Left colon (tissue), 2 donors: Measurements from ENCODE around the gene KCNJ10. TPM values are rescaled to one million over a fixed set of nuclear protein-coding genes. Genes with fewer than 3 reads are reported as not detected.
A peak's percentile ranks its signal among the peaks of the same experiment; 100 is the strongest.

ENCODE experiments used
- ATAC-seq: fragments of 200-7000 bp; cut with Tn5 transposase; one replicate; pipeline ENCODE4 v1.9.1; 2020; ENCODE audit warnings: mild to moderate bottlenecking, moderate library complexity
- DNase-seq, 2 donors: peaks; one replicate each; pipeline ENCODE4 v3.0.0-alpha.2; 2020
- intact Hi-C, 2 donors: fragments of 100-400 bp; cut with DNase I in 1 of 2; cut with micrococcal nuclease in 1 of 2; formaldehyde crosslinking; loops; one replicate each; pipeline versions ENCODE4 v1.11.2 to v1.14.0; 2022; cut with DNase I, micrococcal nuclease
- total RNA-seq, 2 donors: library from RNA; stranded (reverse); fragmentation: NEBNext Ultra II Directional; extraction: Animal tissue kit (Norgen Biotek cat#: 25700); gene quantifications; one replicate each; pipeline ENCODE4 v1.2.1, GENCODE V29; 2021
- donor health status: DM: no; HTN: no; CAD: no.
- donor health status: DM: yes; HTN: yes; CAD: no.

KCNJ10 gene
- total RNA-seq, 2 donors from 2014 or later = 0.45 TPM; not detected in 1

DNA sequence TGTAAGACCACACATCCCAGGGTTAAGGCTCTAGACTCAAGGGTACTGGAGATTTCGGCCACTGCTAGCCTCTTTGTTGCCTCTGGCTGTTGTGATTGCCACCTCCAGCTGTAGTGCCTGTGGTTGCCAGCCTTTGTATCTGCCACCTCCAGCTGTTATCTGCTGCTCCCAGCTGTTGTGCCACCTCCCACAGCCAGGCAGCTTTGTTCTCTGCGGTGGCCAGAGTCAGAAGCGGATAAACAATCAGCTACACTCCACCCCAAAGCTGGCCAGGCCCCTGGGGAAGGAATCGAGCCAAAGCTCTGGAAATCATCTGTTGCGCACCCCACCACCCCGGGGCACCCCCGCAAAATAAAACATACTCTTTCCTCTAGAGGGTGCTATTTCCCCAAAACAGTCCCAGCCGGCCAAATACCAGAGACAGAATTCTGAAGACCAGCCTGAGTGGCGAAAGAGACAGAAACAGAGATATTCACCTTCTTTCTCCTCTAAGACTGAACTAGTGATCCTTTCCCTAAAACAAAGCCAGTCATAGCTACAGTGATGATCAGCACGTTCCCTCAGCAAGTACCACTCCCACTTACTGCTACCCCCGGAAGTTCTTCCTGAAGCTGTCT lies 23.4 kb downstream of the KCNJ10 start:
- ATAC-seq (peak; percentile 69), DNase-seq (peak; percentile 28 to 57)
- intact Hi-C loops = no loop called here

DNA sequence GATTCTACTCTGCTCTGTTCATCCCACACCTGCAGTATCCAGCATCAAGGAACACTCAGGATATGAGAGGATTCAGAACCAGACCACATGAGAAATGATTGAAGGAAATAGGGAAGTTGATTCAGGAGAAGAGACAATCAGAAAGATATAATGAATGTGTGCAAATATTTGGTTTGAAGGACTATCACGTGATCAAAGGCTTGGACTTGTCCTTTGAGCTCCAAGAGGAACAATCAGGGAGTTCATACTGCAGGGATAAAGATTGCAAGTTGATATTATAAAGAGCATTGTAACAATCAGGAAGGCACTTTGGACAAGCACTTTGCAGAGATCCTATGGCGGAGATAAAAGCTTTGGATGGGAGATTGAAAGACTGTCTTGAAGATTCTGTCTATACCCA lies 24.3 kb downstream of the KCNJ10 start:
- DNase-seq (no peak), ATAC-seq (peak; percentile 81)
- intact Hi-C loops = no loop called here

DNA sequence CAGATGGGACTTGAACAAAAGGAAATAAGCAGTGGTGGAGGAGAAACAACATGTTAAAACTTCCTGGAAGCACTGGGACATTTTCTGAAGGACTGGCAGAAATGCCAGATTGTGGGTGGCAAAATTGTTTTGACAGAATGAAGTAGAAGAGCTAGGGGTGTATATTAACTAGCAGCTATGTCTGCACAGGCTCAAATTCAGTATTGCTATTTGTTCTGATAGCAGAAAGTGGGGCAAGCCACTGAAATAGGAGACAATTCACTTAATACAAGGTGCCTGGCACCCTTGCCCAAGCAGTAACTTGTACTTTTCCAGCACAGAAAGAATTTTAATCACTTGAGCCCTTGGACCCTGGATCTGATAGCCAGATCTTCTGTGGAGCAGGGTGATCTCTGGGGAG lies 26.4 kb downstream of the KCNJ10 start:
- DNase-seq (no peak), ATAC-seq (no peak)
- intact Hi-C loops = no loop called here

DNA sequence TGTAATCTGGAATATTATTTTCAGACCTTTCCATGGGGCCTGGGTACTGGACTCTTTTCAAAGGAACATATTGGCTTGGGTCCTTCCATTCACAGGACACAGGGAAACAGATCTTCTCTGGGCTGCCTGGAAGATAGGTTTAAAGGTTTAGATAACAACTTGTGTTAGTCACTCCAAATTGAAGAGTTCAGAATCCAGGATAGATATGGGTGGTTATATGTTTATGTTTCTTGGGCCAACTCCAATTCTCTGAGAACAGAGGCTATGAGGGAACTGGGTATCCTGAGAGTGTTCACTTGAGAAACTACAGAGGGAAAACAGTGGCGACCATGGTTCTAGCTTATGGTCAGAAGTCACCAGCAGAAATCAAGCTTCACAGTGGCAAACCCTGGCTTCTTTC lies 29.5 kb downstream of the KCNJ10 start:
- intact Hi-C loops = no loop called here
- ATAC-seq = no peak
- no peak for DNase-seq

DNA sequence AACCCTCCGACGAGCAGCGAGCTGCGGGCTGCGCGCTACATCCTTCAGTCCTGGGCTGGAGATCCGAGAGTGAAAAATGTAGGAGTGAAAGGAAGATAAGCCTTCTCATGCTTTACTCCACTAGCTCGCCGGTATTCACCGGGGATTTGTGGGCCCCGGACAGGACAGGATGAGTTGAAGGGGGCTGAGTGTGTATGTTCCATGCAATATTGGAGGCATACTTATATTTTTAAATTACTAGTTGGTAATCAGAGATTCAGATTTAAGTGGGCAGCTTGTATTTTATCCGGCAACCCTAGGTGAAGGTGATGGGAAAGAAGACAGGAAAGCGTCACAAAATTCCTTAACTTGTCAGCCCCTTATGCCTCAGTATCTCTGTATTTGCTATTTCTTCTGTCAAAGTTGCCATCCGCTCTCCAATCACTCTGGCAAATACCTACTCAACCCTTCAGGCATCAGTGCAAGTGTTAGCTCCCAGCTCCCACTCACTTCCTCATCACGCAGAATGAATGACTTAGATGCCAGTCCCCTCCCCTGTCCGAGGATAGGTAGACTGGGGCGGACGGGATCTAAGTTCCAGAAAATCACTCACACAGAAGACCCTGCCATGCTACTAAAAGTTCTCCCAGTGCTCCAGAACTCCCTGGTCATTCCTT lies 37.7 kb downstream of the KCNJ10 start:
- intact Hi-C loops = no loop called here
- ATAC-seq (peak; percentile 47), DNase-seq (peak in 1 of 2 donors; percentile 13)

DNA sequence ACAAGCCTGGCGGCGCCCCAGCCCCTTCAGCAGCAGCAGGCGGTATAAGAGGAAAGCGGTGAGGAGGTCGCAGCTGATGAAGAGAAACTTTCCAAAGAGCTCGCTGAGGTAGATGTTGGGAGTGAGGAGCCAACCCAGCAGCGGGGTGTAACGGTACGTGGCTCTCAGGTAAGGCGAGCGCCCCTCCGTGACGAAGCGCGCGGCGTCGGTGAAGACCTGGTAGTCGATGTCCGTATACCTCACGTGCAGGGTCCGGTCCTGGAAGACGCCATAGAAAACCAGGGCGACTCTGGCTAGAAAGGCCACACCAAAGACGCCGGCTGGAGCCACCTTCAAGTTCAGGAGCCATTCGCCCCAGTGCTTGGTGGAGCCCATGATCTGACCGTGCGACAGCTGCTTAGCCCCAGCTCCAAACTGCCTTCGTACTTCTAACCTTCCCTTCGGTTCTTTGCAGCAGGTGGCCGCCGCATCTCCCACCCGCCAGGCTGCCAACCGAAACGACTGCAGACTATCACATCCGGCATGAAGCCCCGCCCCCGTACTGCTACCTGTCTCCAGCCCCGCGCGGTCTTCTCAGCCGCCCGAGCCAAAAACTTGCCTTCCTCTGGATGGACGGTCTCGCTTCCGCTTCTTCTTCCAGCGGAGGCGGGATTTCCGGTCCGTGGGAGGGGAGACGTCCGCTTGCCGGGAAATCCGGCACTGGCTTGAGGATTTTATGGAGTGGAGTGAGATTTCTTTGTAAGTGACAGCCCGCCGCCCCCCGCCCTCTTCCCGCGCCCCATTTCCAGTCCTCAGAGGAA lies 38.4 kb downstream of the KCNJ10 start, which contains the start of gene PIGM:
Gene PIGM (minus strand): TSS at position 626 of the 800 bp plus-strand sequence. CDS start 251 bp downstream, at position 375.
- intact Hi-C loops = no loop called here
- ATAC-seq (peak; percentile 95), DNase-seq (peak; percentile 97 to 99)

DNA sequence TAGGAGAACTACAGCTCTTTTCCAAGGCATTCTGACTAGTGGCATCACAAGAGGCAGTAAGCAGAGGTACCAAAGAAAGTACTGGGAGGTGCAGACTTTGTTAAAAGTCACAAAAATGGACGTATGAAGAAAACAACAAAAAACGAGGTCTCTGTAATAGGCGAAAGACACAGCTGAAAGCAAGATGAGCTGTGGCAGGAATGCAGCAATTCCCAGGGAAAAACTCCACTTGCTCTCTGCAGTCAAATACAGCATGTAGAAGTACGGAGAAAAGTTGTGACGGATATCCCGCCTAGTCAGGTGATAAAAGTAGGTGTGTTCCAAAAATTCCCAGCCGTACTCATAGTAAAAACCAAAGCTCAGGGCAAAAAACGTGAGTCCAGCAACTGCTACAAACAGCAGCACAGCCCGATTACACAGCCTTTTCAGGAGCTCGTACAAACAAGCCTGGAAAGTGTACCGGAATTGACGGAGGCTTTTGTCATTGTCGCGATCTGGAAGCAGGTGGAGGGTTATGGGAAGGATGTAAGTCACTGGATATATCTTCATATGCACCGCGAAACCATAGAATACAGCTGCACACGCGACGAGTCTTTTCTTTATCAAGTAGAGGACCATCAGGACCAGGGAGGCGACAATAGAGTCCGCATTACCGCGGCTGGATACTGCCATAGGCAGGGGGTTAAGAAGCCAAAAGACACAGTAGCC lies 39.1 kb downstream of the KCNJ10 start:
- ATAC-seq (peak; percentile 26), DNase-seq (no peak)
- intact Hi-C loops = no loop called here

DNA sequence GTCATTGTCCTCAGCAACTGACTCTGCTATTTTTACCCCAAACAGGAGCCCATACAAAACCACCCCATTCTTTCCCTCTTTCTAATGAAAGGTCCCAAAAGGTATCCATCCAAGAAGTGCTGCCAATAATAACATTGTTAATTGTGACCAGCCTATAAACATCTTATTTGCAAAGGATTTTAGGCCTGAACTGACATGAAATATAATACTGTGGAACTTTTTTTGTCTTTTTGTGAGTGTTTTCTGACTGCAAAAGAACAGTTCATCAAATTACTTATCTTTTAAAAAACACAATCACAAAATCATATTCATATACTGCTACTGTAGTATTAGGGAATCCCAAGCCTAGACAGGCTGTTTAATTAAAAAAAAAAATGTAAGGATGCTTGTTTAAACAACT lies 41.5 kb downstream of the KCNJ10 start:
- no peak for ATAC-seq
- no peak for DNase-seq
- intact Hi-C loops = no loop called here

DNA sequence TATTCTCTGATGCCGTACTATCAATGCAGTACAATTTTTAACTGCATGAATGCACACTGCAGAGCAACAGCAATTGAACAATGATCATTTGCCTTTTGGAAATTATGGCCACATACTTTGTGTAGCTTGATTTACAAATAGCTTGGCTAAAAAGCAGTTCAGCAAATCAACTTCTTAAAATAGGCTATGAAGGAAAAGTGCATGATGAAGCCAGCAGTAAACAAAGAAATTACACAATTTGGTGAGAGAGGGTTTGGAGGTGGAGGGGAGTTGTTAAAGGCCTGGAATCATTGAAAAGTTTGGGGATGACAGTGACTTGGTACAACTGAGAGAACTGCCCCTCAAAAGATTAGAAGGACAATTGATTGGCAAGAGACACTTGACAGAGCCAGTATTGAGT lies 44.6 kb downstream of the KCNJ10 start:
- intact Hi-C loops = no loop called here
- no peak for ATAC-seq

DNA sequence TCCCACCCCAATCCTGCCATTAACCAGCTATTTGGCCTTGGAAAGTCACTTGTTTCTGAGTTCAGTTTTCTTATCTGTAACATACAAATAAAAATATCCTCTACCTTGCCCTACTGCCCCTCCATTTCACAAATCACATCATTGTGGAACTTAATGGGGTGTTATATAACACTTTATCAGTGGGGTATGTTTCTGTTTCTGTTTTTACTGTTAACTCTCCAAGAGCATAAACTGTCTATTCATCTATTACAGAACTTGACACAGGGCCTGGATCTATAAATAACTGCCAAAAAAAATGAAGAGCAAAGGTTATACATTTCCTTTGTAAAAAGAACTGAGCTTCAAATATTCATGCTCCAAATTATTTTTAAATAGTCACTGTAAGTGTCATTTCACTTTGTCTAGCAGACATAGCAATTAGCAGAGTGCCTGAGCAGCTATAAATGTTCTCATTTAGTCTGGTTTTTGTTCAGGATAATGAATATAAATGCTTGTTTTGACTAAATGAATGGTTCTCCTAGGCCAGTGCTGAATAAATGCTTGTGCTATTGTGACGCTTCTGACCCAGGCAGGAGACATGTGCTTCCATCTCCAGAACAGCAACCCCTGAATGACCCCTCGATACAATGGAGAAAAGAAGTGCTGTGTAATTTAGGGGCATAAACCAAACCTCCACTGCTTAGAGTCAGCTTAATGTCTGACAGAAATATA lies 45.6 kb downstream of the KCNJ10 start:
- intact Hi-C loops = no loop called here
- DNase-seq (no peak), ATAC-seq (no peak)

More for the DNA sequence above, 44.6 kb downstream of the KCNJ10 start:
- DNase-seq = no peak

DNA sequence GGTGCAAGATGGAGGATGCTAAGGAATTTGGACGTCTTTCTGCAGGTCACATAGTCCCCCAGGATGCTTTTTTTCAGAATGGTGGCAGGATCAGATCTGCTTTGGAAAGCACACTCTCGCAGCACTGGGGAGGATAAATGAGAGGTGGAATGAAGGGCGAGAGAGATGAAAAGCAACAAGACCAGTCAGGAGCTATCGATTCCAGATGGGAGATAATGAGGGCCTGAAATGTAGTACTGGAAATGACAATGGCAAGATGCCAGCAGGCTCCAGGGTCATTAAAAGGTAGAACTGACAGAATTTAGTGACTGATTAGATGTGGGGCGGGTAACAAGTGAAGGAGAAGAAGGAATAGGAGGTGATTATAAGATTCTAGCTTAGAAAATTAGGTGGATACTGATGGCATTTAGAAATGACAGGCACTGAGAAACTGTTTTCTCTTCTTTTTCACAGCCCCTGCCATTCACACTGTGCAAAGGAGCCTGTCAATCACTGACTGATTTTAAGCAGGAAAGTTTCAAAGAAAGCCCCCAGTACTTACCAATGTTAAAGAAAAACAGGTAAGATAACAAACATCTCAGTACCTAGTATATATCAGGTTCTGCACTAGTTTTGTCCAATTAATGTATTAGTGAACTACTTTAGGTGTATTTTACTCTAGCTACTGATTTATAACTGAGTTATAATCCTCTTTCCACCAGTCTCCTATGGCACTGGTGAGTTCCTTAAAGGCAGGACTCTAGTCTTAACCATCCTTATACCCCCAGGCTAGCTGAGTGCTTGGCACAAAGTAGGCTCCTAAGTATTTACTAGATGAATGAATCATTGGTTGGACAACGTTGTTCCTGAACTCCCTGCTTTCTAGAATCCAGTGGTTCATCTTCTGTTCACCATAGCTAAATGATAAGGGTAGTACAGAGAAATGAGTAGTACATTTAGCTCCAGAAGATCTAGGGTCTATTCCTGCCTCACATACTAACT lies 47.3 kb downstream of the KCNJ10 start:
- no peak for ATAC-seq
- no peak for DNase-seq
- intact Hi-C loops = no loop called here

DNA sequence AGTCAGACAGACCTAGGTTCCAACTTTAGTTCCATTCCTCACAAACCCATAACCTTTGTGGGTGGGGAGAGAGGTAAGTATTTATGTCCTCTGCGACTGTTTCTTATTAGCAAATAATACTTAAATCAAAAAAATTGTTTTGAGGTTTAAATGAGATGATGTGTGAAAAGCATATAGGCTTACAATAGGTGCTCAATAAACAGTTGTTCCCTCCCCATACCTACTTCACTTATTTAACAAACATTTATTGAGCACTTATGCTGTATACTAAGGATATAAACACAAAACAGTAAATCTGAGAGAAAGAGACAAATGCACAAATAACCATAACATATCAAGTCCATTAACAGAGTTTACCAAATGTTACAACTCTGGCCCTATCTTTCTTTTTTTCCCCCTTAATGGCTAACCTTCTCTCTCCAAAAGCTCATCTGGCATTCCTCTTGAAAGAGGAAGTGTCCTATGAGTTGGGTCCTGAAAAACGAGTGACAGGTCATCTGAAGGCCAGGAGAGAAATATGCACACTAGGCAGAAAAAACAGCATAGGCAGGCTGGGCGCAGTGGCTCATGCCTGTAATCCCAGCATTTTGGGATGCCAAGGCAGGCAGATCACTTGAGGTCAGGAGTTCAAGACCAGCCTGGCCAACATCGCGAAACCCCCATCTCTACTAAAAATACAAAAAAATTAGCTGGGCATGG lies 48.4 kb downstream of the KCNJ10 start:
- ATAC-seq (no peak), DNase-seq (no peak)

DNA sequence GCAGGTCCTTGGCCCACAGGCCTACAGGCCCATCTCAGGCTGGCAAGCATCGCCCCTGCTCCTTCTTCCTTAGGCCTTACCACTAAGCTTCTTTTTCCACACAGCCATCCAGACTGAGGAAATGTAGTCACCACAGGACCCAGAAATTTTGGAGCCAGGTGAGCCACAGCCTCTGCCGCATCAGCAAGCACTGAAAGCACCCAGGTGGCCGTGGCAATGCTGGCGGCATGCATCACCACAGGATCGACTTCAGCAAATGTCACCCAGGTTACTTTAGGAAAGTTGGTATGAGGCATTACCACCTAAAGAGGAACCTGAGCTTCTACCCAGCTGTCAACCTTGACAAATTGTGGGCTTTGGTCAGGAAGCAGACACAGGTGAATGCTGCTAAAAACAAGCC lies 49.8 kb downstream of the KCNJ10 start:
- DNase-seq = no peak
- intact Hi-C loops = no loop called here
- no peak for ATAC-seq

More for the DNA sequence above, 48.4 kb downstream of the KCNJ10 start:
- intact Hi-C loops = no loop called here

DNA sequence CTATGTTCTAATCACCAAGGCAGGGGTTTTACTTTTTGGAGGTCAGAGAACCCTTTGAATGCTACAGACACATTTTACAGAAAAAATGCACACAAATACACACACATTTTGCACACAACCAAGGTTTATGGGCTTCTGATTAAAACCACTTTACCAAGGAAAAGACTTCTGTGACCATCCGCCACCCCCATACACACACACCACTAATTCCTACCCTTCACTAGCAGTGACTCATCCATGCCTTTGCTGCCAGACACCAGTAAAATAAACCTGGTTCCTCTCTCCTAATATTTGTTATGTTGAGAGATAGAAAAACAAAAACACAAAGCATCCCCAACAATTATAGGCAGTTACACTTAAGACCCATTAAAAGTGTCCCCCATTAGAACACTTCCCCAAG lies 51.1 kb downstream of the KCNJ10 start:
- intact Hi-C loops = no loop called here
- ATAC-seq (no peak), DNase-seq (no peak)

DNA sequence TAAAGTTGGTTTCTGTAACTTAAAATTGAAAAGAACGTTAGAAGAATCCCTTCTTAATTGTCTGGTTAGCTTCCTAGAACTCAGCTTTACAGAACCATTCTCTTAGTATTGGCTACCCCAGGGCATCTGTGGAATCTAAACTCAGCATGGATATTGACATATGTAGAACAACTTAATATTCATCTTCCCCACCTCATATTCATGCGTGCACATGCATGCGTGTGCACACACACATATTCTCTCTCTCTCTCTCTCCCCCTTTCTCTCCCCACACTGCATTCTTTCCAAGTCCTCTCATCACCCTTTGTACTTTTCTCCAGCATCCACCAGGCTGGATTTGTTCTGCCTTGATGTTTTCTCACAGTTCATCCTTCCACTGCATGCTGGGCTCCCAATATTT lies 51.6 kb downstream of the KCNJ10 start:
- DNase-seq = no peak
- intact Hi-C loops = no loop called here
- no peak for ATAC-seq

DNA sequence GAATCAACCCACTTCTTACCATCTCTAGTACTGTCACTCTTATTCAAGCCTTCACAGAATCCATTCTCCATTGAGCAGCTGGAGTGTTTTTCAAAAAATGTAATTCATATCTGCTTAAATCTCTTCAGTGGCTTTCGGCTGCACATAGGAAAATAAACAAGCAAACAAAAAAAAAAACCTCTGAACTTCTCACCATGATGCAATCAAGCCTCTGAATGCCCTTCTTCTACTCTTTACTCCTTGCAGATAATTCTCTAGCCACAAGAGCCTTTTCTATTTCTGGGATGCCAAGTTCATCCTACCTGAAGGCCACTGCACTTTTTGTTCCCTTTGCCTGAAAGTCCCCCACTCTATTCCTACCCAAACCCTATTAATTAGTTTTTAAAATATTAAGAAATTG lies 52.4 kb downstream of the KCNJ10 start:
- no peak for ATAC-seq
- DNase-seq = no peak
- intact Hi-C loops = no loop called here

DNA sequence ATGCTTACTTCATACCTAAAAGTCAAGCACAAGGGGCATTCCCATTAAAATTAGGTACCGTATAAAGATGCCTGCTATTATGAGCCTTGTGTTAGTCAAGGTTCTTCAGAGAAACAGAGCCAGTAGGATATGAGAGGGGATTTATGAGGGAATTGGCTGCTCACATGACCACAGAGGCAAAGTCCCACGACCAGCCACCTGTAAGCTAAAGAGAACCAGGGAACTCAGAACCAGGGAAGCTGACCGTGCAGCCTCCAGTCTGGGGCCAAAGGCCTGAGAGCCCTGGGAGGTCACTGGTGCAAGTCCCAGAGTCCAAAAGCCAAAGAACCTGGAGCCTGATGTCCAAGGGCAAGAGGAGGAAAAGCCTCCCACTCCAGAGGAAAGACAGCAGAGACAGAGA lies 58.2 kb downstream of the KCNJ10 start:
- ATAC-seq (no peak), DNase-seq (no peak)
- intact Hi-C loops = no loop called here
